Activated CD4-positive, CD25-positive, alpha-beta regulatory T cell (primary cell): Measurements from ENCODE around the gene CLCN6.

Source experiments
- DNase-seq, 4 experiments: peaks; one replicate each; lab custom pipeline; 2025; lab: John Stamatoyannopoulos, UW

The CLCN6 gene

DNA sequence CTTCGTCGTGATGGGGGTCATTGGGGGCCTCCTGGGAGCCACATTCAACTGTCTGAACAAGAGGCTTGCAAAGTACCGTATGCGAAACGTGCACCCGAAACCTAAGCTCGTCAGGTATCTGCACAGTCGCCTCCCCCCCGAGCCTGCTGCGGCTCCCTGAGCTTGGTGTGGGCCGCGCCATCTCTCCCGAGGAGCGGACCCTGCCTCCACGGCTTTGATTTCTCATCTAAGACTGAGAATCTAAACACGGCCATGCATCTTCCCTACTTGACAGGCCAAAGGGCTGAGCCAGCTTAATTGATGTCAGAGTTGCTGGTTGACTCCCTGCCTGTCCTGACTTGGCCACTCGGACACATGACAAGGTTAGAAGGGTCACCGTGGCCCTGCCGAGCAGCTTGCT is 22.5 kb downstream of the CLCN6 start:
- DNase-seq = no peak

GRCh38 chr1:11831945-11832725 is 26.1 kb downstream of the CLCN6 start:
- no peak for DNase-seq

GRCh38 chr1:11833497-11833896 is 27.5 kb downstream of the CLCN6 start:
- DNase-seq = no peak

GRCh38 chr1:11833900-11834299 is 27.9 kb downstream of the CLCN6 start:
- no peak for DNase-seq

DNA sequence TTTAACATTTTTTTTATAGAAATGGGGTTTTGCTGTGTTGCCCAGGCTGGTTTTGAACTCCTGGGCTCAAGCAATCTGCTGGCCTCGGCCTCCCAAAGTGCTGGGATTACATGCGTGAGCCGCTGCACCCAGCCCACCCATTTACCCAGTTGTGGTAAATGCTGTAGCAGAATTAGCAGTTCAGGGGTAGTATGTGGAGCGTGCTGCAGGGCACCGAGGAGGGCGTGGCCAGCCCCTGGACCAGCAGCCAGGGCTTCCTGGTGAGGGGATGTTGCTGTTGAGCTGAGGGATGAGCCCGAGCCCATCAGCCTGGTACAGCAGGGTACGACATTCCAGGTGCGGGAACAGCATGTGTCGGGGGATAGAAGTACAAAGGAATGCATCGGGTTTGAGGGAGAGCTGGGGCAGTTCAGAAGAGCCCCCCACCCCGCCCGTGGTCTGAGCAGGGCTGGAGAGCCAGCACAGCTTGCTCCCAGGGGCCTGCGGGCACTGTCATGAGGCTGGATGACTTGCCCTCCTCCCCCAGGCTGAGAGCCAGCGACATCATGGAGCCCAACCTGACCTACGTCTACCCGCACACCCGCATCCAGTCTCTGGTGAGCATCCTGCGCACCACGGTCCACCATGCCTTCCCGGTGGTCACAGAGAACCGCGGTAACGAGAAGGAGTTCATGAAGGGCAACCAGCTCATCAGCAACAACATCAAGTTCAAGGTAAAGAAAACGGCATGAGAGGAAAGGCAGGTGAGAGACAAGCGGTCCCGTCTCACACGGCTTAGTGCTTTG is 29.6 kb downstream of the CLCN6 start:
- DNase-seq = no peak

DNA sequence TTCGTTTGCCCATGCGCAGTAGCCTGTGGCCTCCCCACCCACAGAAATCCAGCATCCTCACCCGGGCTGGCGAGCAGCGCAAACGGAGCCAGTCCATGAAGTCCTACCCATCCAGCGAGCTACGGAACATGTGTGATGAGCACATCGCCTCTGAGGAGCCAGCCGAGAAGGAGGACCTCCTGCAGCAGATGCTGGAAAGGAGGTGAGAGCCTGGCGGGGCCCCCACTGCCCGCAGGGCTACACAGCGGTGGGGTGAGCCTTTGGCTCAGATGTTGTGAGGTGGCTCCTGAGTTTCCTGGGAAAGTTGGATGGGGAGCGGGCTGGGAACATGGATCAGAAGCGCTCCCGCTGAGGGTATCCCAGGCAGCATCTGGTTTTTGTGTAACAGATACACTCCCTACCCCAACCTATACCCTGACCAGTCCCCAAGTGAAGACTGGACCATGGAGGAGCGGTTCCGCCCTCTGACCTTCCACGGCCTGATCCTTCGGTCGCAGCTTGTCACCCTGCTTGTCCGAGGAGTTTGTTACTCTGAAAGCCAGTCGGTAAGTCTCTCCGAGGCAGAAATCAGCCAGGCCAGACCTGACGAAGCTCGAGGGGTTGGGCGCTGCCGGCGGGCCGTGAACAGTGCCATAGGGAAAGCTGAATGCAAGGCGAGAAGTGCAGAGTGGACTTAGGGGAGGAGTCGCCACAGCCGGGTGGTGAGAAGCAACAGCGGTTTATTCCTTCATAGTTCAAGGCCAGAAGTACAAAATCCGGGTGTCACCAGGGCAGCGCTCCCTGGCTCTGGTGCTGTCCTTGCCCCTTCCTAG is 31.2 kb downstream of the CLCN6 start:
- no peak for DNase-seq

DNA sequence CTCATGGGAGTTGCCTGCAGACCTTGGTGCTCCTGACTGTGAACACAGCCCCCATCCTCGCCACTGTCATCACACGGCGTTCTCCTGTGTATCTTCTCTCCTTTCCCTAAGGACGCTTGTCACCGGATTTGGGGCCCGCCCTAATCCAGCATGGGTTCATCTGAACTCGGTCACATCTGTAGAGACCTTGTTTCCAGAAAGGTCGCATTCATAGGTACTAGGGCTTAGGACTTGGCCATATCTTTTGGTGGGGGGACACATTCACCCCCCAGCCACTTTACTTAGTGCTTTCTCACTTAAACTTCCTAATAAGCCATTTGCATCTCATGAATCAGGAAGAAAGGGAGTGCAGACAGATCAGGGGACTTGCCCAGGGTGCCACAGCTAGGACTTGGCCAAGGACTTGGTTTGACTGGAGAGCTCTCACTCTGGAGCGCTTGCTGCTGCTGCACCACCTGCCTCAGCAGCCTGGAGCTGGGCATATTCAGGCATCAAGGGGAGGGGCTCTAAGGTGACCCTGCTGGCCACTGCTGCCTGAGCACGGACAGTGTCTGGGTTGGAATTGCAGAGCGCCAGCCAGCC is 31.9 kb downstream of the CLCN6 start:
- DNase-seq = no peak

DNA sequence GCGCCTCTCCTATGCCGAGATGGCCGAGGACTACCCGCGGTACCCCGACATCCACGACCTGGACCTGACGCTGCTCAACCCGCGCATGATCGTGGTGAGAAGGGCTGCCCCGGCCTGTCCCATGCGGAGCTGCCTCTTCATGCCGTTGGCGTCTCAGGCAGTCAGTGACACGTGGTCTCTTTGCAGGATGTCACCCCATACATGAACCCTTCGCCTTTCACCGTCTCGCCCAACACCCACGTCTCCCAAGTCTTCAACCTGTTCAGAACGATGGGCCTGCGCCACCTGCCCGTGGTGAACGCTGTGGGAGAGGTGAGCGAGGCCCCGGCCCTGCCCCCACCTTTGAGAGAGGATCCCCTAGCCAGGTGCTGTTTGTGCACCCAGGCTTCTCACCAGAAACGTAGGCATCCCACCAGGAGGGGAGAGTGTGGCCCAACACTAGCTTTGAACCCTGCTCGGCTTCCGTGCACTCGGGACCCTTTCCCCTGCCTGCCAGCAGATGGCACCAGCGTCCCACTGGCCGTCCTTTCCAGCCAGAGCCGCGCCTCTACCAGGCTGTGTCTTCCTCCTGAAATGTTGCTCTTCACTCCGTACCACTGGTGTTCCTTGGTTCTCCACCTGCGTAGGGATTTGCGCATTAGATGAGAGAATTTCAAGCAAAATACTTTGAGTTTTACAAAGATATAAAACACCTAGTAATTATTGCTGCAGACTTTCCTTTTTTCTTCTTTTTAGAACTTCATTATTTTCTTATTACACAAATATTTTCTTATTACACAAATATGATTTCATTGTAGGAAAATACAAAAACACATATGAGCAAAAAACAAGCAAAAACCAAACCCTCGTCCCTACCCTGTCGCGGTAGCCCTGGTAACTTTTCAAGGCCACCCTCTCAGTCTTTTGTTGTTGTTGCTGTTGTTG is 32.6 kb downstream of the CLCN6 start:
- DNase-seq = peak; percentile 32 to 64 (median 56)

DNA sequence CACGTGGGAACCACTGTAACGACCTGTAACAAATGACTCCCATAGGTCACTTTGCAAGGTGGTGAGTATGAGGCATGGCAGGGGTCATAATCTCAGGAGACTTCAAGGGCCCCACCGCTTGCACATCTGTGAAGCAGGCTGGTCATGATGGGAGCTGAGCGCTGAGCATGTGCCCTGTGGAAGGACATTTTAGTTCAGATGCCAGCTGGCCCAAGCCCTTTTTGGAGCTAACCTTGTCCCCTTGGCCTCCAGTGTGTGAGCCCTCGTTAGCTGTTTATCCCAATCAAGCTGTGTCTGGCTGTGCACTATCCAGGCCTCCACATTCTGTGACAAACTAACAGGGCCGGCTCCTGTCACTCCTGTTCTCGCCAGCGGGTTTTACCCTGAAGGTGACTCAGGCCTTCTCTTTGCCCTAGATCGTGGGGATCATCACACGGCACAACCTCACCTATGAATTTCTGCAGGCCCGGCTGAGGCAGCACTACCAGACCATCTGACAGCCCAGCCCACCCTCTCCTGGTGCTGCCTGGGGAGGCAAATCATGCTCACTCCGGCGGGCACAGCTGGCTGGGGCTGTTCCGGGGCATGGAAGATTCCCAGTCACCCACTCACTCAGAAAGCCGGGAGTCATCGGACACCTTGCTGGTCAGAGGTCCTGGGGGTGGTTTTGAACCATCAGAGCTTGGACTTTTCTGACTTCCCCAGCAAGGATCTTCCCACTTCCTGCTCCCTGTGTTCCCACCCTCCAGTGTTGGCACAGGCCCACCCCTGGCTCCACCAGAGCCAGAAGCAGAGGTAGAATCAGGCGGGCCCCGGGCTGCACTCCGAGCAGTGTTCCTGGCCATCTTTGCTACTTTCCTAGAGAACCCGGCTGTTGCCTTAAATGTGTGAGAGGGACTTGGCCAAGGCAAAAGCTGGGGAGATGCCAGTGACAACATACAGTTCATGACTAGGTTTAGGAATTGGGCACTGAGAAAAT is 34.0 kb downstream of the CLCN6 start:
- DNase-seq = no peak

DNA sequence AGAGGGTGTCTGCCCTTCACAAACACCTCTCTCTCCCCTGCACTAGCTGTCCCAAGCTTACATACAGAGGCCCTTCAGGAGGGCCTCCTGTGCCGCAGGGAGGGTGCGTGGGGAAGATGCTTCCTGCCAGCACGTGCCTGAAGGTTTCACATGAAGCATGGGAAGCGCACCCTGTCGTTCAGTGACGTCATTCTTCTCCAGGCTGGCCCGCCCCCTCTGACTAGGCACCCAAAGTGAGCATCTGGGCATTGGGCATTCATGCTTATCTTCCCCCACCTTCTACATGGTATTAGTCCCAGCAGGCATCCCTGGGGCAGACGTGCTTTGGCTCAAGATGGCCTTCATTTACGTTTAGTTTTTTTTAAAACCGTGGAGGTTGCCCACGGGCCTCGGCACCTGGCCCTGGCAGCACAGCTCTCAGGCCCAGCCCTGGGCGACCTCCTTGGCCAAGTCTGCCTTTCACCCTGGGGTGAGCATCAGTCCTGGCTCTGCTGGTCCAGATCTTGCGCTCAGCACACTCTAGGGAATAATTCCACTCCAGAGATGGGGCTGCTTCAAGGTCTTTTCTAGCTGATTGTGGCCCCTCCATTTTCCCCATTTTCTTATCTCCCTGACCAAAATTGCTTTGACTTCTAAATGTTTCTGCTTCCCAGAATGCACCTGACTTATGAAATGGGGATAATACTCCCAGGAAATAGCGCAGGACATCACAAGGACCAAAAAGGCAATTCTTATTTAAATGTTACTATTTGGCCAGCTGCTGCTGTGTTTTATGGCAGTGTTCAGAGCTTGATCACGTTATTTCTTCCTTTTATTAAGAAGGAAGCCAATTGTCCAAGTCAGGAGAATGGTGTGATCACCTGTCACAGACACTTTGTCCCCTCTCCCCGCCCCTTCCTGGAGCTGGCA is 35.5 kb downstream of the CLCN6 start:
- DNase-seq = no peak

- DNase-seq = no peak
Measured at GRCh38 chr1:11842154-11843041, 36.4 kb downstream of the CLCN6 start.

- DNase-seq = no peak
Measured at GRCh38 chr1:11845641-11846335, 39.8 kb downstream of the CLCN6 start.

GRCh38 chr1:11847667-11848372 is 41.8 kb downstream of the CLCN6 start, which contains the start of gene NPPA:
Gene NPPA, minus strand, starts transcription at chr1:11847783. Its CDS starts 99 bp downstream, at chr1:11847684.
- no peak for DNase-seq

DNA sequence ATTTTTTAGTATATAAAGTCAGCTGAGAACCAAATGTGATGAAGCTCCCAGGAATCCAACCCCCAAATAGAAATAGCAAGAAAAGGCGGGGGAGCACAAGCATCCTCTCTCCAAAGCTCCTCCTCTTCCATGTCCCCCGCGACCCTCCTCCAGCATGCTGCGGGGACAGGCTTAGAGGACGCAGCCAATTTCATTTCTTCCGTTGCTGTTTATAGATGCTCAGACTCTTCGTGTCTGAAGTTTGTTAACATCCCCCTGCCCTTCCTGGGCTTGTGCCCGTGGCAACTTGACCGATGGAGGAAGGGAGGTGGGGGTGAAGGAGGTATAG is 42.3 kb downstream of the CLCN6 start:
- no peak for DNase-seq

DNA sequence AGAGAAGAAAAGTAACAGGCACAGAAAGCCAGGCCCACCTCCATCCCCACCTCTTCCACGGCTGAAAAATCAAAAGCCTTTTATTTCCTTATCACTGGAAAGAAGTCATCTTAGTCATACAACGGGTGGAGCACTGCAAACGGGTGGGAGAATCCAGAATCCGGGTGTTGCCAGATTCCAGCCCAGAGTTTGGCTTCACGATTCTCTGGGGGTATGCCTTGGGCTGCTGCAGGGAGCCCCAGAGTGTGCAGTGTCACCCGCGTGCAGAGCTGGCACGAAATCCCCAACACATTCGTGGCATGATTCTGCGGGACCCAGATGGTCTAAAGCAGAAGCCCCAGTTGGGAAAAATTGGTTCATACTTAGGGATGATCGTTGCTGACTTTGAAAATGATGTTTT is 44.2 kb downstream of the CLCN6 start:
- no peak for DNase-seq

GRCh38 chr1:11851180-11851579 is 45.2 kb downstream of the CLCN6 start:
- no peak for DNase-seq

GRCh38 chr1:11854519-11854918 is 48.5 kb downstream of the CLCN6 start:
- DNase-seq = no peak
